PC-9 (cell line): ENCODE measurements around the gene ATP6V0D1. TPM values are rescaled to one million over a fixed set of nuclear protein-coding genes. Genes with fewer than 3 reads are reported as not detected.

Experiments used
- BruUV-seq: library from RNA; stranded (reverse); fragments of 400-500 nt; replicated peaks from 2 replicates; lab custom pipeline; 2021; lab: Mats Ljungman, UMichigan
- CTCF ChIA-PET: fragments of 300-600 bp; sonication (Branson Sonifier 250); formaldehyde crosslinking; loops from one replicate; lab custom pipeline; 2022; ENCODE audit warnings: antibody characterized with exemption; lab: Charles Lee
- POLR2A ChIA-PET: fragments of 300-600 bp; sonication (Branson Sonifier 250); formaldehyde crosslinking; loops from one replicate; lab custom pipeline; 2022; ENCODE audit warnings: antibody characterized with exemption; ENCODE audit not compliant: unreplicated experiment; lab: Charles Lee
- DNase-seq, 2 experiments: peaks; one replicate each; pipeline versions ENCODE4 v3.0.0 to v3.0.0-alpha.2; 2015 to 2022; ENCODE audit warnings: mixed read lengths in 1 of 2
- H2AFZ ChIP-seq: fragments of 200-600 bp; sonication (generic); 2 replicates; pipeline ENCODE4 v1.8.1; 2017; ENCODE audit warnings: antibody characterized with exemption
- H3F3A ChIP-seq: fragments of 200-600 bp; sonication (generic); 2 replicates; pipeline ENCODE4 v1.8.1; 2017; ENCODE audit warnings: antibody characterized with exemption, mild to moderate bottlenecking, low read depth; ENCODE audit not compliant: insufficient read depth
- H3K27ac ChIP-seq: fragments of 200-600 bp; sonication (generic); 2 replicates; pipeline ENCODE4 v1.6.1; 2016; ENCODE audit warnings: mixed run types
- H3K27me3 ChIP-seq: fragments of 200-600 bp; sonication (generic); 2 replicates; pipeline ENCODE4 v1.6.1; 2016; ENCODE audit warnings: low read depth, mixed run types; ENCODE audit not compliant: insufficient read depth
- H3K36me3 ChIP-seq: fragments of 200-600 bp; sonication (generic); 2 replicates; pipeline ENCODE4 v1.6.1; 2016; ENCODE audit warnings: low read depth, mixed run types
- H3K4me1 ChIP-seq: fragments of 200-600 bp; sonication (generic); replicated peaks from 2 replicates; pipeline ENCODE4 v1.6.1; 2016; ENCODE audit warnings: mixed run types; ENCODE audit not compliant: insufficient read depth
- H3K4me2 ChIP-seq: fragments of 200-600 bp; sonication (generic); 2 replicates; pipeline ENCODE4 v1.6.1; 2017; ENCODE audit warnings: mixed run types
- H3K4me3 ChIP-seq: fragments of 200-600 bp; sonication (generic); 2 replicates; pipeline ENCODE4 v1.6.1; 2016; ENCODE audit warnings: mixed run types
- H3K79me2 ChIP-seq: fragments of 200-600 bp; sonication (generic); 2 replicates; pipeline ENCODE4 v1.6.1; 2017; ENCODE audit warnings: low read depth, mixed run types
- H3K9me2 ChIP-seq: fragments of 200-600 bp; sonication (generic); 2 replicates; pipeline ENCODE4 v1.8.1; 2017; ENCODE audit warnings: mild to moderate bottlenecking; ENCODE audit not compliant: insufficient read depth
- H3K9me3 ChIP-seq: fragments of 200-600 bp; sonication (generic); 2 replicates; pipeline ENCODE4 v1.8.1; 2016; ENCODE audit warnings: low read depth; ENCODE audit not compliant: insufficient read depth
- H4K20me1 ChIP-seq: fragments of 200-600 bp; sonication (generic); 2 replicates; pipeline ENCODE4 v1.8.1; 2017; ENCODE audit not compliant: insufficient read depth
- CTCF ChIP-seq: fragments of 200-600 bp; sonication (generic); conservative IDR thresholded peaks from 2 replicates; pipeline ENCODE4 v1.6.1; 2017; ENCODE audit warnings: mixed run types, antibody characterized with exemption, mild to moderate bottlenecking, moderate library complexity
- EZH2 ChIP-seq: fragments of 200-600 bp; sonication (generic); IDR thresholded peaks from 2 replicates; pipeline ENCODE4 v1.8.0; 2017; ENCODE audit warnings: antibody characterized with exemption, low read depth
- intact Hi-C: fragments of 100-400 bp; cut with micrococcal nuclease; formaldehyde crosslinking; loops from one replicate; pipeline ENCODE4 v1.10.0; 2022; ENCODE audit not compliant: unreplicated experiment
- total RNA-seq: library from RNA; stranded (reverse); gene quantifications from 2 replicates; pipeline ENCODE4 v1.2.3, GENCODE V29; 2021

Gene ATP6V0D1
- total RNA-seq, 1 experiment from 2014 or later: 61.0 TPM

GRCh38 chr16:67451061-67451703, 29.8 kb downstream of the ATP6V0D1 start:
- Histone ChIP-seq H3K9me3 (no peaks in the 10 kb centered on the region), H3K4me2 (no peak overlapping the region), H3K27me3 (no peaks in the 10 kb centered on the region), H3F3A (0 out of 2 replicates have a peak, but pooled peaks cover 4% of the 10 kb centered on the region), H2AFZ (no peak overlapping the region), H3K4me3 (no peak overlapping the region), H3K4me1 (peaks cover 4% of the 10 kb centered on the region; the same call in 1 of the 2 replicates), H3K9me2 (no peaks in the 10 kb centered on the region), H4K20me1 (peaks cover 9% of the 10 kb centered on the region; the same call in 1 of the 2 replicates), H3K79me2 (no peaks in the 10 kb centered on the region), H3K36me3 (no peaks in the 10 kb centered on the region), H3K27ac (no peak overlapping the region)
- no TSS peak for BruUV-seq
- peak in 1 of 2 experiments; percentile 18 for DNase-seq
- ChIA-PET POLR2A (no interaction called here), CTCF (interaction anchor here (0.6 kb wide), 2 partner anchors 40 to 202 kb away, joined by 3 read pairs; no protein-coding TSS in a partner anchor)
- TF ChIP-seq EZH2: no peak
- intact Hi-C loops: no loop called here

- DNase-seq: peak in 1 of 2 experiments; percentile 8
- H3K4me1 ChIP-seq: peaks cover 4% of the 10 kb centered on the region; the same call in 1 of the 2 replicates
- no peak overlapping the region for H3K4me3 ChIP-seq
- H3K9me2 ChIP-seq: no peaks in the 10 kb centered on the region
- H3K27ac ChIP-seq: no peak overlapping the region
- no peaks in the 10 kb centered on the region for H3K27me3 ChIP-seq
- ChIA-PET CTCF (no interaction called here), POLR2A (interaction anchor here (0.7 kb wide), 1 partner anchor 586 kb away, joined by 10 read pairs; no protein-coding TSS in a partner anchor)
- no TSS peak for BruUV-seq
- no peak for TF ChIP-seq CTCF
- no peak for TF ChIP-seq EZH2
- no peaks in the 10 kb centered on the region for H3K79me2 ChIP-seq
- intact Hi-C loops: no loop called here
- peaks cover 8% of the 10 kb centered on the region; the same call in 1 of the 2 replicates for H4K20me1 ChIP-seq
- no peaks in the 10 kb centered on the region for H3K9me3 ChIP-seq
- no peak overlapping the region for H3K4me2 ChIP-seq
- H2AFZ ChIP-seq: no peak overlapping the region
- no peaks in the 10 kb centered on the region for H3K36me3 ChIP-seq
- 0 out of 2 replicates have a peak, but pooled peaks cover 4% of the 10 kb centered on the region for H3F3A ChIP-seq
Measured at GRCh38 chr16:67449739-67450138, 31.2 kb downstream of the ATP6V0D1 start.

- Histone ChIP-seq H3K4me1 (peaks cover 4% of the 10 kb centered on the region; the same call in 1 of the 2 replicates), H3K79me2 (no peaks in the 10 kb centered on the region), H3K9me2 (no peaks in the 10 kb centered on the region), H3K27me3 (no peaks in the 10 kb centered on the region), H3K36me3 (no peaks in the 10 kb centered on the region), H3K27ac (no peak overlapping the region), H4K20me1 (peaks cover 8% of the 10 kb centered on the region; the same call in 1 of the 2 replicates), H2AFZ (no peak overlapping the region), H3F3A (0 out of 2 replicates have a peak, but pooled peaks cover 4% of the 10 kb centered on the region), H3K4me3 (no peak overlapping the region), H3K4me2 (no peak overlapping the region), H3K9me3 (no peaks in the 10 kb centered on the region)
- CTCF ChIA-PET: no interaction called here
- TF ChIP-seq CTCF (no peak), EZH2 (no peak)
- intact Hi-C loops: no loop called here
- no TSS peak for BruUV-seq
- POLR2A ChIA-PET: interaction anchor here (0.7 kb wide), 1 partner anchor 586 kb away, joined by 10 read pairs; no protein-coding TSS in a partner anchor
- no peak for DNase-seq
Measured at GRCh38 chr16:67449336-67449735, 31.6 kb downstream of the ATP6V0D1 start.
